HEK293 (cell line): Measurements from ENCODE around the gene CMC4.
A peak's percentile ranks its signal among the peaks of the same experiment; 100 is the strongest.

ENCODE experiments used
- BCL11A ChIP-seq: fragments of 450-650 bp; formaldehyde crosslinking; IDR thresholded peaks from 2 replicates; pipeline ENCODE4 v1.5.1; 2016; ENCODE audit warnings: low read depth, missing biosample characterization, missing genetic modification characterization
- HOXD13 ChIP-seq: sonication (generic); formaldehyde crosslinking; IDR thresholded peaks from 2 replicates; pipeline ENCODE4 v1.8.0; 2022; ENCODE audit warnings: missing genetic modification reagents, borderline replicate concordance
- KLF7 ChIP-seq: fragments of 450-650 bp; formaldehyde crosslinking; IDR thresholded peaks from 2 replicates; pipeline ENCODE4 v1.5.1; 2016; ENCODE audit warnings: missing biosample characterization, missing genetic modification characterization, borderline replicate concordance
- YY1 ChIP-seq: fragments of 450-650 bp; formaldehyde crosslinking; IDR thresholded peaks from 2 replicates; pipeline ENCODE4 v1.5.1; 2018; ENCODE audit warnings: missing biosample characterization, missing genetic modification characterization
- ZFP3 ChIP-seq: fragments of 450-650 bp; formaldehyde crosslinking; IDR thresholded peaks from 2 replicates; pipeline ENCODE4 v1.5.1; 2016; ENCODE audit warnings: low read depth, missing biosample characterization, missing genetic modification characterization
- ZNF155 ChIP-seq: fragments of 450-650 bp; formaldehyde crosslinking; IDR thresholded peaks from 2 replicates; pipeline ENCODE4 v1.5.1; 2016; ENCODE audit warnings: missing biosample characterization, missing genetic modification characterization
- ZNF16 ChIP-seq: fragments of 450-650 bp; formaldehyde crosslinking; IDR thresholded peaks from 2 replicates; pipeline ENCODE4 v1.5.1; 2016; ENCODE audit warnings: low read depth, missing biosample characterization, missing genetic modification characterization
- ZNF175 ChIP-seq: fragments of 450-650 bp; formaldehyde crosslinking; IDR thresholded peaks from 2 replicates; pipeline ENCODE4 v1.5.1; 2016; ENCODE audit warnings: missing biosample characterization, missing genetic modification characterization
- ZNF184 ChIP-seq: fragments of 450-650 bp; IDR thresholded peaks from 2 replicates; pipeline ENCODE4 v1.5.1; 2018; ENCODE audit warnings: missing biosample characterization, mild to moderate bottlenecking, missing genetic modification characterization
- ZNF274 ChIP-seq, 2 experiments: fragments of 200-500 bp in 1 of 2; fragments of 450-650 bp in 1 of 2; sonication (Bioruptor generic) in 1 of 2; formaldehyde crosslinking in 1 of 2; IDR thresholded peaks; 2 replicates each; pipeline versions ENCODE4 v1.5.1 to v1.6.1; 2014 to 2016; ENCODE audit warnings: borderline replicate concordance in 1 of 2, inconsistent platforms in 1 of 2, low read length in 1 of 2, missing biosample characterization in 1 of 2, missing genetic modification characterization in 1 of 2
- ZNF311 ChIP-seq: fragments of 450-650 bp; formaldehyde crosslinking; IDR thresholded peaks from 2 replicates; pipeline ENCODE4 v1.5.1; 2017; ENCODE audit warnings: missing biosample characterization, missing genetic modification characterization, borderline replicate concordance
- ZNF514 ChIP-seq: fragments of 450-650 bp; formaldehyde crosslinking; IDR thresholded peaks from 2 replicates; pipeline ENCODE4 v1.5.1; 2016; ENCODE audit warnings: missing biosample characterization, missing genetic modification characterization
- ZNF529 ChIP-seq: fragments of 450-650 bp; formaldehyde crosslinking; IDR thresholded peaks from 2 replicates; pipeline ENCODE4 v1.5.1; 2017; ENCODE audit warnings: missing genetic modification characterization, missing biosample characterization; ENCODE audit not compliant: insufficient replicate concordance
- ZNF544 ChIP-seq: fragments of 450-650 bp; formaldehyde crosslinking; IDR thresholded peaks from 2 replicates; pipeline ENCODE4 v1.5.0; 2017; ENCODE audit warnings: missing biosample characterization, missing genetic modification characterization
- ZNF548 ChIP-seq: fragments of 450-650 bp; formaldehyde crosslinking; IDR thresholded peaks from 2 replicates; pipeline ENCODE4 v1.5.1; 2016; ENCODE audit warnings: missing biosample characterization, missing genetic modification characterization
- ZNF596 ChIP-seq: fragments of 450-650 bp; IDR thresholded peaks from 2 replicates; pipeline ENCODE4 v1.5.0; 2018; ENCODE audit warnings: missing biosample characterization, mild to moderate bottlenecking, missing genetic modification characterization, moderate library complexity
- ZNF600 ChIP-seq: fragments of 450-650 bp; formaldehyde crosslinking; IDR thresholded peaks from 2 replicates; pipeline ENCODE4 v1.5.1; 2016; ENCODE audit warnings: missing biosample characterization, missing genetic modification characterization
- ZNF777 ChIP-seq: fragments of 450-650 bp; formaldehyde crosslinking; IDR thresholded peaks from 2 replicates; pipeline ENCODE4 v1.5.1; 2017; ENCODE audit warnings: missing biosample characterization, missing genetic modification characterization, borderline replicate concordance
- ZNF785 ChIP-seq: fragments of 450-650 bp; formaldehyde crosslinking; IDR thresholded peaks from 2 replicates; pipeline ENCODE4 v1.5.1; 2016; ENCODE audit warnings: missing biosample characterization, missing genetic modification characterization
- ZNF843 ChIP-seq: fragments of 450-650 bp; formaldehyde crosslinking; IDR thresholded peaks from 2 replicates; pipeline ENCODE4 v1.5.1; 2016; ENCODE audit warnings: missing biosample characterization, missing genetic modification characterization
- TF ChIP-seq, protein P1 (sequence below): fragments of 450-650 bp; IDR thresholded peaks from 2 replicates; pipeline ENCODE4 v1.5.1; 2018; ENCODE audit warnings: missing biosample characterization, mild to moderate bottlenecking, missing genetic modification characterization
- TF ChIP-seq, protein P2 (sequence below): fragments of 450-650 bp; formaldehyde crosslinking; IDR thresholded peaks from 2 replicates; pipeline ENCODE4 v1.5.1; 2017; ENCODE audit warnings: missing biosample characterization, mild to moderate bottlenecking, missing genetic modification characterization, moderate library complexity
- TF ChIP-seq, protein P3 (sequence below): fragments of 450-650 bp; formaldehyde crosslinking; IDR thresholded peaks from 2 replicates; pipeline ENCODE4 v1.5.1; 2017; ENCODE audit warnings: missing biosample characterization, missing genetic modification characterization
- TF ChIP-seq, protein P4 (sequence below): fragments of 450-650 bp; formaldehyde crosslinking; IDR thresholded peaks from 2 replicates; pipeline ENCODE4 v1.5.1; 2016; ENCODE audit warnings: missing biosample characterization, missing genetic modification characterization
- TF ChIP-seq, protein P5 (sequence below): fragments of 450-650 bp; formaldehyde crosslinking; conservative IDR thresholded peaks from 2 replicates; pipeline ENCODE4 v1.5.1; 2016; ENCODE audit warnings: low read depth, missing biosample characterization, missing genetic modification characterization

The CMC4 gene

DNA sequence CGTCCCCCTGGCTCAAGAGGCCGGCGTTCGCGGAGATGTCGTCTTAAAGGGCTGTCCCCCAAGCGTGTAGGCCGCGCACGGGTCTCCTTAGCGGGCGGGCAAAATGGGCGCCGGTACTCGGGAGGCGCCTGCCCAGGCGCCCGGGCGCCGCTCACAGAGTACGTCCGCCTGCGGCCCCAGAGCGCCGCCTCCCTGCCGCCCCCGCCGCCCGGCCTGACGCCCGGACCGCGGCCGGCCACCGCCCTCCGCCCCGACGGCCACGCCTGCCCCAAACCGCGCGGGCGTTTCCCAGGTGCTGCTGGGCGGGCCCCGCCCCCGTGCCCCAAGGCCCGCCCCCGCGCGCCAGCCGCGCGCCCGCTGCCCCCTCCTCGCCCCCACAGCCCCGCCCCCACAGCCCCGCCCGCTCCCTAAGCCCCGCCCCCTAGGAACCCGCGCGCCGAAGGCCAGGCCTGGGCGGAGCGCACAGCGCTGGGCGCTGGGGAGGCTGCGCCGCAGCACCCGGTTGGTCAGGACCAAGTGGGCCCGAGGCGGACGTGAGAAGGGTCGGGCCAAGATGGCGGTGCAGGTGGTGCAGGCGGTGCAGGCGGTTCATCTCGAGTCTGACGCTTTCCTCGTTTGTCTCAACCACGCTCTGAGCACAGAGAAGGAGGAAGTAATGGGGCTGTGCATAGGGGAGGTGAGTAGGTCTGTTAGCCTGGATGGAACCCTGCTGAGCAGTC, at the start of gene CMC4, which contains the start of the genes BRCC3 and MTCP1 (continued):
- TF ChIP-seq, protein P1, sequence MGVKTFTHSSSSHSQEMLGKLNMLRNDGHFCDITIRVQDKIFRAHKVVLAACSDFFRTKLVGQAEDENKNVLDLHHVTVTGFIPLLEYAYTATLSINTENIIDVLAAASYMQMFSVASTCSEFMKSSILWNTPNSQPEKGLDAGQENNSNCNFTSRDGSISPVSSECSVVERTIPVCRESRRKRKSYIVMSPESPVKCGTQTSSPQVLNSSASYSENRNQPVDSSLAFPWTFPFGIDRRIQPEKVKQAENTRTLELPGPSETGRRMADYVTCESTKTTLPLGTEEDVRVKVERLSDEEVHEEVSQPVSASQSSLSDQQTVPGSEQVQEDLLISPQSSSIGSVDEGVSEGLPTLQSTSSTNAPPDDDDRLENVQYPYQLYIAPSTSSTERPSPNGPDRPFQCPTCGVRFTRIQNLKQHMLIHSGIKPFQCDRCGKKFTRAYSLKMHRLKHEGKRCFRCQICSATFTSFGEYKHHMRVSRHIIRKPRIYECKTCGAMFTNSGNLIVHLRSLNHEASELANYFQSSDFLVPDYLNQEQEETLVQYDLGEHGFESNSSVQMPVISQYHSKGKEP (tag by site-specific recombination) = no peak
- TF ChIP-seq ZNF544 (no peak), HOXD13 (no peak), ZNF175 (tag by site-specific recombination) (no peak), ZNF596 (tag by site-specific recombination) (no peak), ZNF16 (tag by site-specific recombination) (no peak), BCL11A (no peak), ZNF514 (tag by site-specific recombination) (no peak), ZNF777 (tag by site-specific recombination) (no peak), ZFP3 (tag by site-specific recombination) (no peak), ZNF155 (tag by site-specific recombination) (no peak), ZNF311 (no peak), ZNF274 (IDR thresholded peaks at IDR 0.05; ENCODE audit: low read length) (no peak), ZNF274 (tag by site-specific recombination; IDR thresholded peaks at IDR 0.05; ENCODE audit: borderline replicate concordance) (no peak), ZNF600 (tag by site-specific recombination) (peak; percentile 65), ZNF843 (tag by site-specific recombination) (no peak), ZNF184 (tag by site-specific recombination) (no peak), ZNF785 (tag by site-specific recombination) (no peak), ZNF548 (tag by site-specific recombination) (no peak), KLF7 (tag by site-specific recombination) (no peak), ZNF529 (no peak), YY1 (tag by site-specific recombination) (peak; percentile 90)
- TF ChIP-seq, protein P2, sequence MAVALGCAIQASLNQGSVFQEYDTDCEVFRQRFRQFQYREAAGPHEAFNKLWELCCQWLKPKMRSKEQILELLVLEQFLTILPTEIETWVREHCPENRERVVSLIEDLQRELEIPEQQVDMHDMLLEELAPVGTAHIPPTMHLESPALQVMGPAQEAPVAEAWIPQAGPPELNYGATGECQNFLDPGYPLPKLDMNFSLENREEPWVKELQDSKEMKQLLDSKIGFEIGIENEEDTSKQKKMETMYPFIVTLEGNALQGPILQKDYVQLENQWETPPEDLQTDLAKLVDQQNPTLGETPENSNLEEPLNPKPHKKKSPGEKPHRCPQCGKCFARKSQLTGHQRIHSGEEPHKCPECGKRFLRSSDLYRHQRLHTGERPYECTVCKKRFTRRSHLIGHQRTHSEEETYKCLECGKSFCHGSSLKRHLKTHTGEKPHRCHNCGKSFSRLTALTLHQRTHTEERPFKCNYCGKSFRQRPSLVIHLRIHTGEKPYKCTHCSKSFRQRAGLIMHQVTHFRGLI (tag by site-specific recombination) = peak; percentile 51; the same call in 1 of the 2 replicates
- TF ChIP-seq, protein P3, sequence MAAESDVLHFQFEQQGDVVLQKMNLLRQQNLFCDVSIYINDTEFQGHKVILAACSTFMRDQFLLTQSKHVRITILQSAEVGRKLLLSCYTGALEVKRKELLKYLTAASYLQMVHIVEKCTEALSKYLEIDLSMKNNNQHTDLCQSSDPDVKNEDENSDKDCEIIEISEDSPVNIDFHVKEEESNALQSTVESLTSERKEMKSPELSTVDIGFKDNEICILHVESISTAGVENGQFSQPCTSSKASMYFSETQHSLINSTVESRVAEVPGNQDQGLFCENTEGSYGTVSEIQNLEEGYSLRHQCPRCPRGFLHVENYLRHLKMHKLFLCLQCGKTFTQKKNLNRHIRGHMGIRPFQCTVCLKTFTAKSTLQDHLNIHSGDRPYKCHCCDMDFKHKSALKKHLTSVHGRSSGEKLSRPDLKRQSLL (tag by site-specific recombination) = no peak
- TF ChIP-seq, protein P4, sequence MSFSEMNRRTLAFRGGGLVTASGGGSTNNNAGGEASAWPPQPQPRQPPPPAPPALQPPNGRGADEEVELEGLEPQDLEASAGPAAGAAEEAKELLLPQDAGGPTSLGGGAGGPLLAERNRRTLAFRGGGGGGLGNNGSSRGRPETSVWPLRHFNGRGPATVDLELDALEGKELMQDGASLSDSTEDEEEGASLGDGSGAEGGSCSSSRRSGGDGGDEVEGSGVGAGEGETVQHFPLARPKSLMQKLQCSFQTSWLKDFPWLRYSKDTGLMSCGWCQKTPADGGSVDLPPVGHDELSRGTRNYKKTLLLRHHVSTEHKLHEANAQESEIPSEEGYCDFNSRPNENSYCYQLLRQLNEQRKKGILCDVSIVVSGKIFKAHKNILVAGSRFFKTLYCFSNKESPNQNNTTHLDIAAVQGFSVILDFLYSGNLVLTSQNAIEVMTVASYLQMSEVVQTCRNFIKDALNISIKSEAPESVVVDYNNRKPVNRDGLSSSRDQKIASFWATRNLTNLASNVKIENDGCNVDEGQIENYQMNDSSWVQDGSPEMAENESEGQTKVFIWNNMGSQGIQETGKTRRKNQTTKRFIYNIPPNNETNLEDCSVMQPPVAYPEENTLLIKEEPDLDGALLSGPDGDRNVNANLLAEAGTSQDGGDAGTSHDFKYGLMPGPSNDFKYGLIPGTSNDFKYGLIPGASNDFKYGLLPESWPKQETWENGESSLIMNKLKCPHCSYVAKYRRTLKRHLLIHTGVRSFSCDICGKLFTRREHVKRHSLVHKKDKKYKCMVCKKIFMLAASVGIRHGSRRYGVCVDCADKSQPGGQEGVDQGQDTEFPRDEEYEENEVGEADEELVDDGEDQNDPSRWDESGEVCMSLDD = no peak
- TF ChIP-seq, protein P5, sequence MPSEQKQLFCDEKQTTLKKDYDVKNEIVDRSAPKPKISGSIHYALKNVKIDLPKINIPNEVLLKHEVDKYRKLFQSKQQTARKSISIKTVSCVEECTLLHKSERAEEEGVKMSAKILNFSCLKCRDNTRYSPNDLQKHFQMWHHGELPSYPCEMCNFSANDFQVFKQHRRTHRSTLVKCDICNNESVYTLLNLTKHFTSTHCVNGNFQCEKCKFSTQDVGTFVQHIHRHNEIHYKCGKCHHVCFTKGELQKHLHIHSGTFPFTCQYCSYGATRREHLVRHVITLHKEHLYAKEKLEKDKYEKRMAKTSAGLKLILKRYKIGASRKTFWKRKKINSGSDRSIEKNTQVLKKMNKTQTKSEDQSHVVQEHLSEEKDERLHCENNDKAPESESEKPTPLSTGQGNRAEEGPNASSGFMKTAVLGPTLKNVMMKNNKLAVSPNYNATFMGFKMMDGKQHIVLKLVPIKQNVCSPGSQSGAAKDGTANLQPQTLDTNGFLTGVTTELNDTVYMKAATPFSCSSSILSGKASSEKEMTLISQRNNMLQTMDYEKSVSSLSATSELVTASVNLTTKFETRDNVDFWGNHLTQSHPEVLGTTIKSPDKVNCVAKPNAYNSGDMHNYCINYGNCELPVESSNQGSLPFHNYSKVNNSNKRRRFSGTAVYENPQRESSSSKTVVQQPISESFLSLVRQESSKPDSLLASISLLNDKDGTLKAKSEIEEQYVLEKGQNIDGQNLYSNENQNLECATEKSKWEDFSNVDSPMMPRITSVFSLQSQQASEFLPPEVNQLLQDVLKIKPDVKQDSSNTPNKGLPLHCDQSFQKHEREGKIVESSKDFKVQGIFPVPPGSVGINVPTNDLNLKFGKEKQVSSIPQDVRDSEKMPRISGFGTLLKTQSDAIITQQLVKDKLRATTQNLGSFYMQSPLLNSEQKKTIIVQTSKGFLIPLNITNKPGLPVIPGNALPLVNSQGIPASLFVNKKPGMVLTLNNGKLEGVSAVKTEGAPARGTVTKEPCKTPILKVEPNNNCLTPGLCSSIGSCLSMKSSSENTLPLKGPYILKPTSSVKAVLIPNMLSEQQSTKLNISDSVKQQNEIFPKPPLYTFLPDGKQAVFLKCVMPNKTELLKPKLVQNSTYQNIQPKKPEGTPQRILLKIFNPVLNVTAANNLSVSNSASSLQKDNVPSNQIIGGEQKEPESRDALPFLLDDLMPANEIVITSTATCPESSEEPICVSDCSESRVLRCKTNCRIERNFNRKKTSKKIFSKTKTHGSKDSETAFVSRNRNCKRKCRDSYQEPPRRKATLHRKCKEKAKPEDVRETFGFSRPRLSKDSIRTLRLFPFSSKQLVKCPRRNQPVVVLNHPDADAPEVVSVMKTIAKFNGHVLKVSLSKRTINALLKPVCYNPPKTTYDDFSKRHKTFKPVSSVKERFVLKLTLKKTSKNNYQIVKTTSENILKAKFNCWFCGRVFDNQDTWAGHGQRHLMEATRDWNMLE (tag by site-specific recombination) = no peak
